HG02885 (cell line): ENCODE measurements around the gene UGT1A7.
"Not testable (repeated sequence)": the region's sequence is repeated elsewhere in the genome, so short reads cannot be mapped to it uniquely, and the experiment has no call there.

Experiments
- ATAC-seq: cut with Tn5 transposase; IDR thresholded peaks from one replicate; pipeline ENCODE4 v1.9.1; 2021; ENCODE audit warnings: mild to moderate bottlenecking; ENCODE audit not compliant: unreplicated experiment, poor library complexity

Gene UGT1A7

DNA sequence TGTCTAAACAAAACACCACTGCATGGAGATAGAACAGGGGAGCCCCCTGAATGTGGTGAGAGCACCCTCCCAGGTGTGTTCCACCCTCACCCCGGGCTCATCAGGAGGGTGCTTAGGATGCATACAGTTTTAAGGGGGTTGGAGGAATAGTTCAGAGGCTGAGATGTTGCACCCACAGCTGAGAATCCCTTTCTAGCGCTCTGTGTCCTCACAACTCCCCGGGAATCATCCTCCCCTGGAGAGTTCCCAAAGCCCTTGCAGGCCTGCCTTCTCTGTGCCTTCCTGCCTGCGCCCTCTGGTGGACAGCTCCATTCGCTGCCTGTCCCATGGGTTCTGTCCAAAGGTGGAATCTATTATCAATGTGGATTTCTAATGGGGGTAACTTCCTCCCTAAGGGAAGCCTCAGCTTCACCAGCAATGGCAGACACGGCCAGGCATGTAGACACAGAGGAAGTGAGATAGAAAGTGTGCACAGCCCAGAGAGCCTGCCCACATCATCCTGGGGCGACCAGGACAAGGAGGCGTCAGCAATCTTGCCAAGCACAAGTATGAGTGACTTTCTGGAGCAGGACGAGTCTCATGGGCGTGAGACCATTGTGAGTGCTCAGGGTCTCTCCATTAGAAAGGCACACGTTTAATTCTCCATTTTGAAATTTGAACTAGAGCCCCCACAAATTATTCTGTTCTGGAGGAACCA, 29.8 kb downstream of the UGT1A7 start:
- no peak for ATAC-seq

DNA sequence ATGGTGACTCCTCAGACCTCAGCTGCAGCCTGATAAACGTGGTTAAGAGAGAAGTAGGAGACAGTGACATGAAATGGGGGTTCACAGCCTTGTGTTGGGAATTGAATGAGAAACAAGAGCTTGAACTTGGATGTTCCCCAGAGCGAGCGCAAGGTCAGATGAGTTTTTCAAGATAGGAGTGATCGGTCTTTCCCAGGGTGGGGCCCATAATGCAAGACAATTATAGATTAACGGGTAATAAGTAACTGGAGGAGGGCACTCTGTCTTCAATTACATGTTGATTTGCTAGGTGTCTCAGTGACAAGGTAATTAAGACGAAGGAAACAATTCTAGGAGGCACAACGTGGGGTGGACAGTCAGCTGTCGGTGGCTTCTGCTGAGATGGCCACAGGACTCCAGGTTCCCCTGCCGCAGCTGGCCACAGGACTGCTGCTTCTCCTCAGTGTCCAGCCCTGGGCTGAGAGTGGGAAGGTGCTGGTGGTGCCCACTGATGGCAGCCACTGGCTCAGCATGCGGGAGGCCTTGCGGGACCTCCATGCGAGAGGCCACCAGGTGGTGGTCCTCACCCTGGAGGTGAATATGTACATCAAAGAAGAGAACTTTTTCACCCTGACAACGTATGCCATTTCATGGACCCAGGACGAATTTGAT, 31.0 kb downstream of the UGT1A7 start, which contains the start of gene UGT1A5:
UGT1A5 (plus strand) TSS at position 297 of the 651 bp plus-strand sequence; CDS start at position 382, 85 bp downstream.
- no peak for ATAC-seq

DNA sequence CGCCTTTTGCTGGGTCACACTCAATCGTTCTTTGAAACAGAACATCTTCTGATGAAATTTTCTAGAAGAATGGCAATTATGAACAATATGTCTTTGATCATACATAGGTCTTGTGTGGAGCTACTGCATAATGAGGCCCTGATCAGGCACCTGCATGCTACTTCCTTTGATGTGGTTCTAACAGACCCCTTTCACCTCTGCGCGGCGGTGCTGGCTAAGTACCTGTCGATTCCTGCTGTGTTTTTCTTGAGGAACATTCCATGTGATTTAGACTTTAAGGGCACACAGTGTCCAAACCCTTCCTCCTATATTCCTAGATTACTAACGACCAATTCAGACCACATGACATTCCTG, 31.5 kb downstream of the UGT1A7 start:
- no peak for ATAC-seq

DNA sequence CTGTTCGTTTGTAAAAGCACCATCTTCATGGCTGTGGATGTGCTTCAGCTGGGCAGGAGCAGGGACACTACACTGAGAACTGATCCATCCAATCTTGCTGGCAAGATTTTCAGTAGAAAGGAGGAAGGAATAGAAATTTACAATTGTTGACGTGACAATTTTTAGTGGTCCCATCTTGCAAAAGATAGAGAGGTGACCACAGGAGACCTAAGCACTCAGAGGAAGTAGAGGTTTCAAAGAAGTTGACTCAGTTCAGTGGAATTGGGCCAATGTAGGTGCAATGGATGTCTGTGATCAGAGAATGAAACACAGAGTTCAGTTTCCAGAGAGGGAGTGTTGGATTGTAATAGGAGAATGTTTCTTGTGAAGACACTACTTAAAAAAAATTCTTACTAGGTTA, 32.4 kb downstream of the UGT1A7 start:
- no peak for ATAC-seq

DNA sequence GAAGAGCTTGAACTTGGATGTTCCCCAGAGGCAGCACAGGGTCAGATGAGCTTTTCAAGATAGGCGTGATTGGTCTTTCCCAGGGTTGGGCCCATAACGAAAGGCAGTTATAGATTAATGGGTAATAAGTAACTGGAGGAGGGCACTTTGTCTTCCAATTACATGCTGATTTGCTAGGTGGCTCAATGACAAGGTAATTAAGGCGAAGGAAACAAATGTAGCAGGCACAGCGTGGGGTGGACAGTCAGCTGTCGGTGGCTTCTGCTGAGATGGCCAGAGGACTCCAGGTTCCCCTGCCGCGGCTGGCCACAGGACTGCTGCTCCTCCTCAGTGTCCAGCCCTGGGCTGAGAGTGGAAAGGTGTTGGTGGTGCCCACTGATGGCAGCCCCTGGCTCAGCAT, 36.9 kb downstream of the UGT1A7 start, which contains the start of gene UGT1A4:
UGT1A4 (plus strand) TSS at position 185 of the 400 bp plus-strand sequence; CDS start at position 270, 85 bp downstream.
- no peak for ATAC-seq

DNA sequence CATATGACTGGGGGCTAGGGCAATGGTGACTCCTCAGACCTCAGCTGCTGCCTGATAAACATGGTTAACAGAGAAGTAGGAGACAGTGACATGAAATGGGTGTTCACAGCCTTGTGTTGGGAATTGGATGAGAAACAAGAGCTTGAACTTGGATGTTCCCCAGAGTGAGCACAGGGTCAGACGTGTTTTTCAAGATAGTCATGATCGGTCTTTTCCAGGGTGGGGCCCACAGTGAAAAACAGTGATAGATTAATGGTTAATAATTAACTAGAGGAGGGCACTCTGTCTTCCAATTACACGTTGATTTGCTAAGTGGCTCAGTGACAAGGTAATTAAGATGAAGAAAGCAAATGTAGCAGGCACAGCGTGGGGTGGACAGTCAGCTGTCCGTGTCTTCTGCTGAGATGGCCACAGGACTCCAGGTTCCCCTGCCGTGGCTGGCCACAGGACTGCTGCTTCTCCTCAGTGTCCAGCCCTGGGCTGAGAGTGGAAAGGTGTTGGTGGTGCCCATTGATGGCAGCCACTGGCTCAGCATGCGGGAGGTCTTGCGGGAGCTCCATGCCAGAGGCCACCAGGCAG, 47.1 kb downstream of the UGT1A7 start, which contains the start of gene UGT1A3:
UGT1A3 (plus strand) TSS at position 320 of the 579 bp plus-strand sequence; CDS start at position 405, 85 bp downstream.
- no peak for ATAC-seq

DNA sequence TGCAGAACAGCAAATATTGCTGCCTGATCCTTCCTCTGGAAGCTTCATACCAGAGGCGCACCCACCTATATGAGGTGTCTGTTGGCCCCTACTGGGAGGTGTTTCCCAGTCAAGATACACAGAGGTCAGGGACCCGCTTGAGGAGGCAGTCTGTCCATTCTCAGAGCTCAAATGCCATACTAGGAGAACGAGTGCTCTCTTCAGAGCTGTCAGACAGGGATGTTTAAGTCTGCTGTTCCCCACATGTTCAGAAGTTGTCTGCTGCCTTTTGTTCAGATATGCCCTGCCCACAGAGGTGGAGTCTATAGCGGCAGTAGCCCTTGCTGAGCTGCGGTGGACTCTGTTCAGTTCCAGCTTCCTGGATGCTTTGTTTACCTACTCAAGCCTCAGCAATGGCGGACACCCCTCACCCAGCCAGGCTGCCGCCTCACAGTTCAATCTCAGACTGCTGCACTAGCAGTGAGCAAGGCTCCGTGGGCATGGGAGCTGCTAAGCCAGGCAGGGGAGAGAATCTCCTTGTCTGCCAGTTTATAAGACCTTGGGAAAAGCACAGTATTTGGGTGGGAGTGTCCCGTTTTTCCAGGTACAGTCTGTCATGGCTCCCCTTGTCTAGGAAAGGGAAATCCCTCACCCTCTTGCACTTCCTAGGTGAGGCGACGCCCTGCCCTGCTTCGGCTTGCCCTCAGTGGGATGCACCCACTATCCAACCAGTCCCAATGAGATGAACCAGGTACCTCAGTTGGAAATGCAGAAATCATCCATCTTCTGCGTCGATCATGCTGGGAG, 55.4 kb downstream of the UGT1A7 start:
- not testable (repeated sequence) for ATAC-seq

DNA sequence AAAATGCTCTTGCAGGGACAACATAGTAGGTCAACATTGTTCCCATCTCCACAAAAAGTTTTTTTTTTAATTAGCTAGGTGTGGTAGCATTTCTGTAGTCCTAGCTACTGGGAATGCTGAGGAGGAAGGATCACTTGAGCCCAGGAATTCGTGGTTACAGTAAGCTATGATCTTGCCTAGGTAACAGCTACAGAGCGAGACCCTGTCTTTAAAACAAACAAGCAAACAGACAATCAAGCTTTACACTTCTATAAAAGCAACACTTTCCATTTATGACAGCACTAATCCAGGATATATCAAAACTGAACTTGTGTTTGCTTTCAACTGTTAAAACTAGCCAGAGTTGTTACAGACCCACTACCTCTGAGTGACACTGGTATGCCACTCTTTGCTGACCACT, 59.2 kb downstream of the UGT1A7 start:
- ATAC-seq = no peak

DNA sequence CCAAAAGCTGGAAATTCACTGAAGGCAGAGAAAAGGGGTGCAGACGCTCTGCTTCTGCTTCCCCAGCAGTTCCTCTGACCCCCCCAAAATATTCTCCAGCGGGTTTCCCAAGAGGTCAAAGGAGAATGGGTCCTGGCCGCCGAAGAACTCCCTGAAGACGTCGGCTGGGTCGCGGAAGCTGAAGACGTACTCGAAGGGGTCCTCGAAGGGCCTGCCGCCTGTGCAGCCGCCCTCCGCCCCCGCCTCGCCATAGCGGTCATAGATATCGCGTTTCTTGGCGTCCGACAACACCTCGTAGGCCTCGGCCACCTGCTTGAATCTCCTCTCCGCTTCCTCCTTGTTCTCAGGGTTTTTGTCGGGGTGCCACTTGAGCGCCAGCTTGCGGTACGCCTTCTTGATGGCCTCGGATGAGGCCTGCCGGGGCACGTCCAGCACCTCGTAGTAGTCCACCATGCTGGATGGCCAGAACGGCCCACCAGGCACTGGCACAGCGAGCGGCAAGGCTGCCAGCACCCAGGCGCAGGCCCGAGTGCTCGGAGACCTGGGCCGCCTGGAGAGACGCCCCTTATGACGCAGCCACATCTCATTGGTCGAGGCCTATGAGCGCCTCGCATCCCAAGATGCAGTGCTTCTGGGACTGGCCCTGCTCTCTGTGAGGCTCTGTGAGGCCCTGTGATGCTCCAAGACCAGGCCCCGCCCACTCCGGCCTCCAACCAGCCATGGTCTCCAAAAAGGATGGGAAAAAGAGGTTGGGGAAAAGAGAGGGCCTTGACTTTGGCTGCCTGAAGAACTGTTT, 62.0 kb downstream of the UGT1A7 start:
- ATAC-seq = no peak

DNA sequence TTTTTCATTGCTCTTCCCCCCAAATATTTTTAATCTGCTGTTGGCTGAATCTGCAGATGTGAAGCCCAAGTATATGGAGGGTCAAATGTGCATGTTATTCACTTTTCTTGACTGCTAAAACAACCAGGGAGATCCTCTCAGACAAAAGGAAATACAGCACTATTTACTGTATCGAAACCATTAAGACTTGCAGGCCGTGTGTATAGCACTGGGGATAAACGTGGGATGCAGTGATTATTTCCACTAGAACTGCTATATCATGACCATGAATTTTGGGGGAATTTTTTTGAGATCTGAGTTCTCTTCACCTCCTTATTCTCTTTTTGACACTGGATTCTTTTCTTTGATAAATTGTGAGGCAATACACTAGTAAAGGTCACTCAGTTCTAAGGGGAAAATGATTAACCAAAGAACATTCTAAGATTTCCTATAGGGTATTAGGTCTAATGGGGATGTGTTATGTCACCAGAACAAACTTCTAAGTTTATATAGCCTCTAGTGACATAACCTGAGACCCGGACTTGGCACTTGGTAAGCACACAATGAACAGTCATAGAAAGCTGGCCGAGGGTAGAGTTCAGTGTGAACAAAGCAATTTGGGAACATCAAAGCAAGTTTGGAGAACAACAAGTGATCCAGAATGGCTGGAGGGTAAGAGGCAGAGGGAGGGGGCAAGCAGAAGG, 63.5 kb downstream of the UGT1A7 start:
- no peak for ATAC-seq

DNA sequence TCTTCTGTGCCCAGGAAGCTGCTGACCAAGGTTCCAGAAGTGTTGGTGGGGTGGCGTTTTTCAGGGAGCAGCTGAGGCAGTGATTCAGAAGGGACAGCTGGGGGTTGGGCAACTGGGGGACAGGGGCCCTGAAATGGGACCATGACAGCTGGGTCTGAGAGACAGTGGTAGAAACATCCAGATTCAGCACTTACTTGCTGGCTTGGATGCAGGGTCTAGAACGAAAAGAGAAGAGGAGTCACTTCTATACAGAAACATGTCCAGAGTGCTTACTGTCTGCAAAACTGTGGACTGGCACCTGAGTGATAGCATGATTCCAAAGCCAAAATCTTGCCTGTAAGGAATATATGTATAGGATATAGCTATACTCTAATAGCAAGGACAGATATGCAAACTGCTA, 64.1 kb downstream of the UGT1A7 start:
- not testable (repeated sequence) for ATAC-seq

DNA sequence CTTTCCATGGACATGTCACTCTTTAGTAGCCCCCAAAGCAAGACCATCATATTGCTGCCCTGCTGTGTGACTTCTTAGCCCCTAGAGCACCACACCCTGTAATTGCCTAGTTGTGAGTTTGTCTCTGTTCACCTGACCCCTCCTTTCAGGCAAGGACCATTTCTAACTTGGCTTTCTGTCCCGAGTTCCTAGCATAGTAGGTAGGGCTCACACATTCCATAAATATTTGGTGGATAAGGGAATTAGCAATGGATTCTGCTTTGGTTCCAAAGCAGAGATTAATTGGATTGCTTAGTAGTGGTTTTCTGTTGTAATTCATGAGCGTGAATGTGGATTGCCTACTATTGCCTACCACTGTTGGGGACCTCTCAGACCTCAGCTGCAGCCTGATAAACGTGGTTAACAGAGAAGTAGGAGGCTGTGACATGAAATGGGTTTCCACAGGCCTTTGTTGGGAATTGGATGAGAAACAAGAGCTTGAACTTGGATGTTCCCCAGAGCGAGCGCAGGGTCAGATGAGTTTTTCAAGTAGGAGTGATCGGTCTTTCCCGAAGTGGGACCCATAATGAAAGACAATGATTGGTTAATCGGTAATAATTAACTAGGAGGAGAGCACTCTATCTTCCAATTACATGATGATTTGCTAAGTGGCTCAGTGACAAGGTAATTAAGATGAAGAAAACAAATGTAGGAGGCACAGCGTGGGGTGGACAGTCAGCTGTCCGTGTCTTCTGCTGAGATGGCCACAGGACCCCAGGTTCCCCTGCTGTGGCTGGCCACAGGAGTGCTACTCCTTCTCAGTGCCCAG, 65.0 kb downstream of the UGT1A7 start:
- ATAC-seq = no peak

DNA sequence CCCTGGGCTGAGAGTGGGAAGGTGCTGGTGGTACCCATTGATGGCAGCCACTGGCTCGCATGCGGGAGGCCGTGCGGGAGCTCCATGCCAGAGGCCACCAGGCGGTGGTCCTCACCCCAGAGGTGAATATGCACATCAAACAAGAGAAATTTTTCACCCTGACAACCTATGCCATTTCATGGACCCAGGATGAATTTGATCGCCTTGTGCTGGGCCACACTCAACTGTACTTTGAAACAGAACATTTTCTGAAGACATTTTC, 65.5 kb downstream of the UGT1A7 start:
- no peak for ATAC-seq

DNA sequence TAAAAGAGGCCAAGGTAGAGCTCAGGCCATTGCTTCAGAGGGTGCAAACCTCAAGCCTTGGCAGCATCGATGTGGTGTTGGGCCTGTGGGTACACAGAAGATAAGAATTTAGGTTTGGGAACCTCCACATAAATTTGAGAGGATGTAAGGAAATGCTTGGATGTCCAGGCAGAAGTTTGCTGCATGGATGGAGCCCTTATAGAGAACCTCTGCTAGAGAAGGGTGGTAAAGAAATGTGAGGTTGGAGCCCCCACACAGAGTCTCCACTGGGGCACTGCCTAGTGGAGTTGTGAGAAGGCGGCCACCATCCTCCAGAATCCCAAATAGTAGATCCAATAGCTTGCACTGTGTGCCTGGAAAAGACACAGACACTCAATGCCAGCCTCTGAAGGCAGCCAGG, 69.0 kb downstream of the UGT1A7 start:
- ATAC-seq = not testable (repeated sequence)

DNA sequence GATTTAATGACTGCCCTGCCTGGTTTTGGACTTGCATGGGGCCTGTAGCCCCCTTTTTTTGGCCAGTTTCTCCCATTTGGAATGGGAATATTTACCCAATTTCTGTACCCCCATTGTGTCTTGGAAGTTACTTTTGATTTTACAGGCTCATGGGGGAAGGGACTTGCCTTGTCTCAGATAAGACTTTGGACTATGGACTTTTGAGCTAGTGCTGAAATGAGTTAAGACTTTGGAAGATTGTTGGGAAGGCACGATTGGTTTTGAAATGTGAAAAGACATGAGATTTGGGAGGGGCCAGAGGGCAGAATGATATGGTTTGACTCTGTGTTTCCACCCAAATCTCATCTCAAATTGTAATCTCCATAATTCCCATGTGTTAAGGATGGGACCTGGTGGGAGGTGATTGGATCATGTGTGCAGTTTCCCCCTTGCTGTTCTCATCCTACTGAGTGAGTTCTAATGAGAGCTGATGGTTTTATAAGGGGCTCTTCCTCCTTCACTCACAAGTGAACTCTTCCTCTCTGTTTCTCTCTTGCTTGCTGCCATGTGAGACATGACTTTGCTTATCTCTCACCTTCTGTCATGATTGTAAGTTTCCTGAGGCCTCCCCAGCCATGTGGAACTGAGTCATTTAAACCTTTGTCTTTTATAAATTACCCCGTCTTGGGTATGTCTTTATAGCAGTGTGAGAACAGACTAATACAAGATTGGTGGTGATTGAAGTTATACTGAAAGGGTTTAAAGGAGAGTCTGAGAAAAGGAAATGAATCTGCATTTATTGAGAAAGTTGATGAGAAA, 69.7 kb downstream of the UGT1A7 start:
- ATAC-seq = not testable (repeated sequence)

DNA sequence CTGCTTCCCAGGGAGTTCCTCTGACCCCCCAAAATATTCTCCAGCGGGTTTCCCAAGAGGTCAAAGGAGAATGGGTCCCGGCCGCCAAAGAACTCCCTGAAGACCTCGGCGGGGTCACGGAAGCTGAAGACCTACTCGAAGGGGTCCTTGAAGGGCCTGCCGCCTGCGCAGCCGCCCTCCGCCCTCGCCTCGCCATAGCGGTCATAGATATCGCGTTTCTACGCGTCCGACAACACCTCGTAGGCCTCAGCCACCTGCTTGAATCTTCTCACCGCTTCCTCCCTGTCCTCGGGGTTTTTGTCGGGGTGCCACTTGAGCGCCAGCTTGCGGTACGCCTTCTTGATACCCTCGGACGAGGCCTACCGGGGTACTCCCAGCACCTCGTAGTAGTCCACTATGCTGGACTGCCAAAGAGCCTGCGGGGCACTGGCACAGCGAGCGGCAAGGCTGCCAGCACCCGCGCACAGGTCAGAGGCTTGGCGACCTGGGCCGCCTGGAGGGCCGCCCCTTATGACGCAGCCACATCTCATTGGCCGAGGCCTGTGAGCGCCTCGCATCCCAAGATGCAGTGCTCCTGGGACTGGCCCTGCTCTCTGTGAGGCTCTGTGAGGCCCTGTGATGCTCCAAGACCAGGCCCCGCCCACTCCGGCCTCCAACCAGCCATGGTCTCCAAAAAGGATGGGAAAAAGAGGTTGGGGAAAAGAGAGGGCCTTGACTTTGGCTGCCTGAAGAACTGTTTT, 73.3 kb downstream of the UGT1A7 start:
- ATAC-seq = no peak

DNA sequence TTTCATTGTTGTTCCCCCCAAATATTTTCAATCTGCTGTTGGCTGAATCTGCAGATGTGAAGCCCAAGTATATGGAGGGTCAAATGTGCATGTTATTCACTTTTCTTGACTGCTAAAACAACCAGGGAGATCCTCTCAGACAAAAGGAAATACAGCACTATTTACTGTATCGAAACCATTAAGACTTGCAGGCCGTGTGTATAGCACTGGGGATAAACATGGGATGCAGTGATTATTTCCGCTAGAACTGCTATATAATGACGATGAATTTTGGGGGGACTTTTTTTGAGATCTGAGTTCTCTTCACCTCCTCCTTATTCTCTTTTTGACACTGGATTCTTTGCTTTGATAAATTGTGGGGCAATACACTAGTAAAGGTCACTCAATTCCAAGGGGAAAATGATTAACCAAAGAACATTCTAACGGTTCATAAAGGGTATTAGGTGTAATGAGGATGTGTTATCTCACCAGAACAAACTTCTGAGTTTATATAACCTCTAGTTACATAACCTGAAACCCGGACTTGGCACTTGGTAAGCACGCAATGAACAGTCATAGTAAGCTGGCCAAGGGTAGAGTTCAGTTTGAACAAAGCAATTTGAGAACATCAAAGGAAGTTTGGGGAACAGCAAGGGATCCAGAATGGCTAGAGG, 74.9 kb downstream of the UGT1A7 start:
- no peak for ATAC-seq
